ENCODE data around the gene ORM1.

ORM1 gene

DNA sequence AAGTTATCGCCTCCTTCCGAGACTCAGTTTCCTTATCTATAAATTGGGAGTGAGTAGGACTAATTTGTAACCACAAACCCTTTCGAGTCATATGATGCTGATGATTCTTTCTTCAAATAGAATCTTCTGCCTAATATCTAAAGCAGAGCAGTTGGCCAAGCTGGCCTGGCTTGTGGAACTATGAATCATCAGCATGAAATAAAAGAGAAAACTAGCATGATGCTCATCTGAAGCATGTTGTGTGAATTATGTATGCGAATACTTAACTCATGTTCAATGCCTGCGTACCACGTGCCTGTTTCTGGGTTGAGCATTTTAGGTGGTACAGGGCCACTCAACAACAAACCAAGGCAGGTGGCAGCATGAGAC lies 15.0 kb upstream of the ORM1 start:
- peaks cover 67% of the 10 kb centered on the region for H3K36me3 ChIP-seq
- no peaks in the 10 kb centered on the region for H3K9me3 ChIP-seq (ENCODE audit: severe bottlenecking)
- DNase-seq: peak; percentile 2
- no peak overlapping the region for H3K4me3 ChIP-seq (ENCODE audit: low read depth, low read length)
- no peak overlapping the region for H3K27ac ChIP-seq
- TF ChIP-seq, protein P1, sequence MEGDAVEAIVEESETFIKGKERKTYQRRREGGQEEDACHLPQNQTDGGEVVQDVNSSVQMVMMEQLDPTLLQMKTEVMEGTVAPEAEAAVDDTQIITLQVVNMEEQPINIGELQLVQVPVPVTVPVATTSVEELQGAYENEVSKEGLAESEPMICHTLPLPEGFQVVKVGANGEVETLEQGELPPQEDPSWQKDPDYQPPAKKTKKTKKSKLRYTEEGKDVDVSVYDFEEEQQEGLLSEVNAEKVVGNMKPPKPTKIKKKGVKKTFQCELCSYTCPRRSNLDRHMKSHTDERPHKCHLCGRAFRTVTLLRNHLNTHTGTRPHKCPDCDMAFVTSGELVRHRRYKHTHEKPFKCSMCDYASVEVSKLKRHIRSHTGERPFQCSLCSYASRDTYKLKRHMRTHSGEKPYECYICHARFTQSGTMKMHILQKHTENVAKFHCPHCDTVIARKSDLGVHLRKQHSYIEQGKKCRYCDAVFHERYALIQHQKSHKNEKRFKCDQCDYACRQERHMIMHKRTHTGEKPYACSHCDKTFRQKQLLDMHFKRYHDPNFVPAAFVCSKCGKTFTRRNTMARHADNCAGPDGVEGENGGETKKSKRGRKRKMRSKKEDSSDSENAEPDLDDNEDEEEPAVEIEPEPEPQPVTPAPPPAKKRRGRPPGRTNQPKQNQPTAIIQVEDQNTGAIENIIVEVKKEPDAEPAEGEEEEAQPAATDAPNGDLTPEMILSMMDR (IDR thresholded peaks at IDR 0.05; ENCODE audit: low read depth, low read length): no peak
- no peaks in the 10 kb centered on the region for H3K27me3 ChIP-seq (ENCODE audit: insufficient read depth, low read depth, severe bottlenecking)

DNA sequence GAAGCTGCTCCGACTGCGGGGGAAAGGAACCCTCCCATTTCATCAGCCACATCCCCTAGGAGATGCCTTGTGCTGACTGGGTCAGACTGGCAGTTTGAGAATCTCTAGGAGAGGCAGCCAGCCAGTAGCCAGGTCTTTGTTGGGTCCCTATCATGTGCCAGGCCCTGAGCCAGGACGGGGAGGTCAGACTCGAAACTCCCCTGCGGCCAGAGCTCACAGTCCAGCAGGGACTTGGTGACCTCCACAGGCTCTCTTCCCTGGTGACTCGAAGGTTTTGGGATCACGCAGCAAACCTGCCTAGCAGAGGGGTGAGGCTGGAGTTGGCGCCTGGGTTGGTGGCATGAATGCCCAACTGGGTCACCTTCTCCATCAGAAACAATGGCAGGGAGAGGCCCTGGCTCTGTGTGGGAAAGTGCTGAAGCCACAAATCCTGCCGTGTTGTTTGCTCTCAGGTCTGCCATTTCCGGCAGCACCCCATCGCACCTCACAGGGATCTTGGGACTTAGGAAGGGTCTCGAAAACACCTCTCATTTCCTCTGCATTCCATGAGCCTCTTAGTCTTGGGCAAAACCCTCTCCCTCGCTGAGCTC lies 14.4 kb upstream of the ORM1 start:
- Histone ChIP-seq H3K4me3 (ENCODE audit: low read depth, low read length) (no peak overlapping the region), H3K9me3 (ENCODE audit: severe bottlenecking) (no peaks in the 10 kb centered on the region), H3K27me3 (ENCODE audit: insufficient read depth, low read depth, severe bottlenecking) (no peaks in the 10 kb centered on the region), H3K27ac (no peak overlapping the region), H3K36me3 (peaks cover 67% of the 10 kb centered on the region)
- peak; percentile 5 for DNase-seq
- TF ChIP-seq, protein P1 (IDR thresholded peaks at IDR 0.05; ENCODE audit: low read depth, low read length): no peak

DNA sequence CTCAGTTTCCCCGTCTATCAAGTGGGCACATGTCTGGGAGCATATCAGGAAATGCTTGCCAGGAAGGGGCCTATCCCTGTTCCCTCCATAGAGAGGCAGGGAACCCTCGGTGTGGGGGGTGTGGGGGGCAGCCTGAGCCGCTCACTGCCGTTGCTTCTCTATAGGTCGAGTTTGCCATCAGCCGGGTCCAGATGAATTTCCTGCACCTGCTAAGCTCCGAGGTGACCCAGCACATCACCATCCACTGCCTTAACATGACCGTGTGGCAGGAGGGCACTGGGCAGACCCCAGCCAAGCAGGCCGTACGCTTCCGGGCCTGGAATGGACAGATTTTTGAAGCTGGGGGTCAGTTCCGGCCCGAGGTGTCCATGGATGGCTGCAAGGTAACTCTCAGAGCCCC lies 13.8 kb upstream of the ORM1 start:
- H3K27ac ChIP-seq: no peak overlapping the region
- no peaks in the 10 kb centered on the region for H3K27me3 ChIP-seq (ENCODE audit: insufficient read depth, low read depth, severe bottlenecking)
- no peaks in the 10 kb centered on the region for H3K9me3 ChIP-seq (ENCODE audit: severe bottlenecking)
- no peak overlapping the region for H3K4me3 ChIP-seq (ENCODE audit: low read depth, low read length)
- TF ChIP-seq, protein P1 (IDR thresholded peaks at IDR 0.05; ENCODE audit: low read depth, low read length): no peak
- no peak for DNase-seq
- H3K36me3 ChIP-seq: peaks cover 62% of the 10 kb centered on the region

DNA sequence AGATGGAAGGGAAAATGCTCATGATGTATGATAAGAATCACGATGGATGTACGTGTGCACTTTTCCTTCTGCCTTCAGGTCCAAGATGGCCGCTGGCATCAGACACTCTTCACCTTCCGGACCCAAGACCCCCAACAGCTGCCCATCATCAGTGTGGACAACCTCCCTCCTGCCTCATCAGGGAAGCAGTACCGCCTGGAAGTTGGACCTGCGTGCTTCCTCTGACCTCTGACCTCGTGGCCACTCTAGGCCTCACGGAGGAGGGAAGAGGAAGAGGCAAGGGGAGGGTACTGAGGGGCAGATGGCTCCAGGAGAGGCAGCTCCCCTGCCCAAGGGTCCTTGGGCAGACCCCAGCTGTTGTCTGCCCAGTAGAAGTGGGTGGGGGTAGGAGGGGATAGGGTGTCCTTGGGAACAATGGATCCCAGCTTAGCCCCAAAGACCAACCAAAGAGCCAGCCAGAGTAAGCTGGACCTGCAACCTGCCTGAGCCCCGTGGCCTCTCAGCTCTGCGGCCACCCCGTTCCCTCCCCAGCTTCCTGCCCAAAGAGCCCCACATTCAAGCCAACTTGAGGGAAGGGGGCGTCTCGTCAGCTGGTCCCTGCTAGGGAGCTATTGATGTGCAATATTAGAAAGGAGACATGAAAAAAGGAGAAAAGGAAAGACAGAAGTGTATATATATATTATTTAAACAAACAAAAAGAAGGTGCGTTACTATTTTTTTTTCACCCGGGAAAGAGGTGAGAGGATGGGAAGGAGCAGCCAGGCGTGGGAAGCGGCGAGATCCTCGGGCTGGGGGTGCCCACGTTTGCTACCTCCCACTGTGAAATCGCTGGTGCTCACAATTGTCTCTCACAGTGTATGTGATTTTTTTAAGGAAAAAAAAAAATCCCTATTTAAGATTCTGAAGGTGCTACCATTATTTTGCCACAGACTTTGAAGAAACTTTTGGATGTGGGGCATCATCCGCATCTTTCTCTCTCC lies 12.1 kb upstream of the ORM1 start:
- TF ChIP-seq, protein P1 (IDR thresholded peaks at IDR 0.05; ENCODE audit: low read depth, low read length): no peak
- H3K36me3 ChIP-seq: peaks cover 51% of the 10 kb centered on the region
- H3K27me3 ChIP-seq (ENCODE audit: insufficient read depth, low read depth, severe bottlenecking): no peaks in the 10 kb centered on the region
- DNase-seq: peak; percentile 6
- peaks cover 5% of the 10 kb centered on the region for H3K9me3 ChIP-seq (ENCODE audit: severe bottlenecking)
- no peak overlapping the region for H3K4me3 ChIP-seq (ENCODE audit: low read depth, low read length)
- H3K27ac ChIP-seq: no peak overlapping the region

DNA sequence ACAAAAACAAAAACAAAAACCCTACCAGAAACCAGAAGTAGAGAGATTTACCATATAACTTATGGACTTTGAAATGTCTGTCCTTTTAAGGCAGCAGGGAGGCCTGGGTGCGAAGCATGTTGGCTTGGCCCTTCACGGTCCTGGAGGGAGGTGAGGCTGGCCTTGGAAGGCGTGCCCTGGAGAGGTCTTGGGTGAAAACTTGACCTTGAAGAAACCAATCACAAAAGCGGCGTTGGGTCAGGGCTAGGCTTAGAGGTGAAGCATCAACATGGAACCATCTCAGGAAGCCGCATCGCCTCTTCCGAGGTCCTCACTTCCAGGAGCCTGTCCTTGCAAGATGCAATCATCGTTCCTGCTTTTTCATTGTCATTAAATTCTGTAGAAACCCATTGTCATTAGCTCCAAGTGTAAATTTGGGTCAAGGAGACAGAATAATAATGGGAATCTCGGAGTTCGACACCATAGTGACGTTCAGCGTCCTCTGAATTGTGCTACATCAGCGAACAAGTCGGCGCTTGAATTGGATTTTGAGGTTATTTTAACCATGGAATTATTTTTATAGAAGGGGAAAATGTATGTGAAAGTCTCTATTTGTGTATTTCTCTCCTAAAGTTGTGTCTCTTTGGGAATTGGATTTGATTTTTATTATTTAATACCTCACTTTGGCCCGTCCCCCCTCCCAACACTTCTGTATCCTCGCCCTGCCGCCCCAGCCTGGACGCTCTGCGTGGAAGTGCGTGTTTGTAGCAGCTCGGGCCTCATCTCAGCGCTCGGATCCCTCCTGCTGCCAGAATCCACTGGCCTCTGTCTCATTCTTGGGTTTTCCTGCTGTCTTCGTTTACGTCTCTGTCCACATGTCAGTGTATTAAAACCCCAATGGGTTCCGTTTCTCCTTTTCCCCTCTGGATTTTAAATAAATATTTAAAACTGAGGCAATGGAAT lies 11.1 kb upstream of the ORM1 start:
- H3K27ac ChIP-seq: no peak overlapping the region
- peaks cover 5% of the 10 kb centered on the region for H3K9me3 ChIP-seq (ENCODE audit: severe bottlenecking)
- H3K27me3 ChIP-seq (ENCODE audit: insufficient read depth, low read depth, severe bottlenecking): no peaks in the 10 kb centered on the region
- no peak overlapping the region for H3K4me3 ChIP-seq (ENCODE audit: low read depth, low read length)
- TF ChIP-seq, protein P1 (IDR thresholded peaks at IDR 0.05; ENCODE audit: low read depth, low read length): no peak
- peak; percentile 8 for DNase-seq
- peaks cover 44% of the 10 kb centered on the region for H3K36me3 ChIP-seq
